Right renal cortex interstitium (tissue), 3 donors: ENCODE data around the gene ARHGEF3. TPM values are rescaled to one million over a fixed set of nuclear protein-coding genes. Genes with fewer than 3 reads are reported as not detected.

Experiments used
- DNase-seq, 3 donors: peaks; one replicate each; pipeline ENCODE4 v3.0.0-alpha.2; 2013; ENCODE audit warnings: low read depth in 3 of 3, low spot score in 2 of 3
- polyA plus RNA-seq, 3 donors: library from polyadenylated mRNA; unstranded; fragments of 120-200 nt; gene quantifications; one replicate each; pipeline ENCODE4 v1.2.1, GENCODE V29; 2013; ENCODE audit not compliant: insufficient read length in 3 of 3

The ARHGEF3 gene, protein sequence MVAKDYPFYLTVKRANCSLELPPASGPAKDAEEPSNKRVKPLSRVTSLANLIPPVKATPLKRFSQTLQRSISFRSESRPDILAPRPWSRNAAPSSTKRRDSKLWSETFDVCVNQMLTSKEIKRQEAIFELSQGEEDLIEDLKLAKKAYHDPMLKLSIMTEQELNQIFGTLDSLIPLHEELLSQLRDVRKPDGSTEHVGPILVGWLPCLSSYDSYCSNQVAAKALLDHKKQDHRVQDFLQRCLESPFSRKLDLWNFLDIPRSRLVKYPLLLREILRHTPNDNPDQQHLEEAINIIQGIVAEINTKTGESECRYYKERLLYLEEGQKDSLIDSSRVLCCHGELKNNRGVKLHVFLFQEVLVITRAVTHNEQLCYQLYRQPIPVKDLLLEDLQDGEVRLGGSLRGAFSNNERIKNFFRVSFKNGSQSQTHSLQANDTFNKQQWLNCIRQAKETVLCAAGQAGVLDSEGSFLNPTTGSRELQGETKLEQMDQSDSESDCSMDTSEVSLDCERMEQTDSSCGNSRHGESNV
- 10 to 100 TPM; 81.0 to 88.4 (median 84.7) TPM for polyA plus RNA-seq

- peak in 2 of 3 donors; percentile 52 to 63 for DNase-seq
These were observed at the start of gene ARHGEF3 for GRCh38 chr3:56801662-56802377. Gene ARHGEF3, minus strand, starts transcription at chr3:56801949. Its CDS starts 151 bp downstream, at chr3:56801798.

DNA sequence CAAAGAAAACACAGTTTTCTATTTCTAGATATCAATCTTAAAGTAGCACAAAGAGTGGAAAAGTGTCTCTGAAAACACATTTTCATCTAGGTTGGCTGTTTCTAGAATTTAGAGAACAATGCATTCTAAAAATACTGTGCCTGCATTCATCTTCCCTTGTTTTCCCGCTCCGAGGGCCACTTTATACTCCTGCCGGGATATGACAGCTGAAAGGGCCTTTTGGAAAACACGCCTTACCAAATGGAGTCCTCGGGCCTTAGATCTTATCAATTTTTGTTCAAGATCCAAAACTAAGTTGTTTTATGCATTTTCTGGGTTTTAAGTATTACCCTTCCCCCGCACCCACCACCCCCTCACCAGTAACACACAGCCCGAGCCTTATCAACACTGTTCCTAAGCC is 47.9 kb upstream of the ARHGEF3 start:
- DNase-seq = no peak

DNA sequence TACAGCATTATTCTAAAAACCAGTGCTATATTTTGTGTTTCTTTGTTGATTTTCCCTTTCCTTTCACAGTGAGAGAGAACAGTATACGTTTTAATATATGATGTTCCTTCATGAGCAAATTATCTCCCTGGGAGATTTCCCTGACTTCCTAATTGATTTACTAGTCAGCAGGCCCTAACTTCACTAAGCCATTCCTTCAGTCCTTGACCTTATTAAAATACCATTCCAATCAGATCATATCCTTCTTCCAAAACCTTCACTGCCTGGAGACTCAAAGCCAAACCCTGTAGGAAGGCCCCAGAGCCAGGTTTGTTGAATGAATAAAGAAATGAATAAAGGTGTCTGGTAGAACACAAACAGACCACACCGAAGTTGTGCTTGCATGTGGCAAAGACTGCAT is 43.8 kb upstream of the ARHGEF3 start:
- no peak for DNase-seq

- no peak for DNase-seq
These were observed 42.8 kb upstream of the ARHGEF3 start for GRCh38 chr3:56844536-56844935.

GRCh38 chr3:56839784-56840715 is 38.3 kb upstream of the ARHGEF3 start:
- no peak for DNase-seq

GRCh38 chr3:56838448-56838847 is 36.7 kb upstream of the ARHGEF3 start:
- no peak for DNase-seq

- DNase-seq = no peak
These were observed 35.6 kb upstream of the ARHGEF3 start for GRCh38 chr3:56837196-56837955.

GRCh38 chr3:56836276-56837163 is 34.8 kb upstream of the ARHGEF3 start:
- no peak for DNase-seq

DNA sequence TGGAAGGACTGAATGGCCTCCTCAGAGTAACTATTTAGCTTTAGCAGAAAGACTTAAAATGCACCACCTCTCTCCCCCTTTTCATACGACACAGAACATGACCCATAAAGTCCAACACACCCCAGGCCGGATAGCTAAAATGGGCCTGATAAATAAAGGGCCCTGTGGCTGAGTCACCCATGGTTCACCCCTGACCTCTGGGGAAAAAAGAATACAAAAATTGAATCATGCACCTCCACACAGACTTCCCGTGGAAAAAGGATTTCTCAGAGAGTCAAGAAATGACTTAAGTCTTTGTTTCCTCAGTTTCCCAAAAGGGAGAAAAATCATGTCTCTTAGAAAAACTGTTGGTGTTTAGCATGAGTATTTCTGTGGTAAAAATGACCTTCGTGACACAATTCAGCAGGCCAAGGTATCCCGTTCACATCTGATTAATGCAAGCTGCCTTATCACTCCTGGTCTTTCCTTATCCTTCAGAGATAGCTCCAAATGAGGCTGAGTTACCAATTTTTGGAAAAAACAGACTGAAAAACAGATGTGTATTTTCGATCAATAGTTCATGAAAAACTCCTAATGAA is 34.0 kb upstream of the ARHGEF3 start:
- no peak for DNase-seq

GRCh38 chr3:56833536-56833935 is 31.8 kb upstream of the ARHGEF3 start:
- DNase-seq = no peak

DNA sequence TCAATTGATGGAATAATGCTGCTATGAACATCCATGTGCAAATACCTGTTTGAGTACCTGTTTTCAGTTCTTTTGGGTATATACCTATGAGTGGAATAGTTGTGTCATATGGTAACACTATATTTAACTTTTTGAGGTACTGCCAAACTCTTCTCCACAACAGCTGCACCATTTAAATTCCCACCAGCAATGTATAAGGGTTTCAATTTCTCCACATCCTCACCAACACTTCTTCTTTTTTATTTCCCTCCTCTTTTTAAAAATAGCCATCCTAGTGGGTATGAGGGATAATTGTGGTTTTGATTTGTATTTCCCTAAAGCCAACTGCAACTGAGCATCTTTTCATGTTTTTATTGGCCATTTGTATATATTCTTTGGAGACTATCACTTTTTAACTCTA is 31.3 kb upstream of the ARHGEF3 start:
- no peak for DNase-seq

GRCh38 chr3:56831572-56831971 is 29.8 kb upstream of the ARHGEF3 start:
- no peak for DNase-seq

GRCh38 chr3:56830884-56831283 is 29.1 kb upstream of the ARHGEF3 start:
- no peak for DNase-seq

DNA sequence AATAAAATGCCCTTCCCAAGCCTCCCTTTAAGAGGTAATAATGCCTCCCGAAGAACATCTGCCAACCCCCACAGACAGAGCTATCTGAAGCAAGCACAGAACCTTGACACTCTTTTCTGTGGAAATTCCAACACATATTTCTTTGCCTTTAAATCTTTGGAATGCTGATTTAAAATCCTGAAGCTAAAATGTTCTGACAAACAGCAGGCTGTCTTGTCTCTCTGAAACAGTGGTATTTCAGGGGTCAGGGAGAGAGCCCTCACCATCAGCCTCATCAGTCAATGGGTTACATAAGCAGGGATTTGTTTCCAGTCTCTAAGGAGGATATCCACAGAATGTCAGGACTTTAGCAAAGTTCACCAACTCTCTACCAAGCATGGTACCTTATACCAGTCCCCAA is 27.8 kb upstream of the ARHGEF3 start:
- no peak for DNase-seq

GRCh38 chr3:56826831-56827722 is 25.3 kb upstream of the ARHGEF3 start:
- no peak for DNase-seq

DNA sequence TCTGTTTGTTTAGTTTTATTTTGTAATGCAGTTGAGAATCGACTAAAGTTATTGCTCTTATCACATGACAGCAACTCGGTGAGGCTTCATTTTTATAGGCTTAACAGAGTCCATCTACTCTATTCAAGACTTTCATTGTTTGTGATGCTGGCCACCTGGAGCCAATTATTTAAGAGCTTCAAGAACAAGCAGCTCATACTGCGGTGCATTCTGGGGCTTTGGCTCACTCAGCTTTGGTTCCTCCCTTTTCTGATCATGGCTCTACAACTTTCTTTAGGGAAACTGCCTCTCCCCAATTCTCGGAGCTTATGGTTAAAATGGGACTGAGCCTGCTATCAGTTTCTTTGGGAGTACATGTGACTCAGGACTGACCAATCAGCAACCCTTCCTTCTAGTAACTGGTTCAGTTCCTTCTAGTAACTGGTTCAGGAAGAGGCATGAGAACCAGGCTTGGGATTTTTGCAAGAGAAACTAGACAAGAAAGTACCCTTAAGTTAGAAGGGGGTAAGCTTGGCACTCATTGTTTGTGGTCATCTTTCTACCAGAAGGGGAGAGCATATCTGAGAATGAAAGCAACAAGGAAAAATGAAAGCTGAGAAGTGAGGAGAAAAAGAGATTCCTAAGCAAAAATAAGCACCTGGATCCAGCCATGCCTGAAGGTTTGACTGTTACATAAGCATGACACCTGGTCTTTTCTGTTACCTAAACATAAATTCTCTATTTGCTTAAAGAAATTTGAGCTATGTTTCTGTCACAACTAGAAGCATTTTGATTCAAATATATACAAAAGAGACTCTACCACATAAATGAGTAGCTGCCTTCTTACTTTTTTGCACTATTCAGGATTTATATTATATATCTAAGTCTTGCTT is 24.1 kb upstream of the ARHGEF3 start:
- DNase-seq = no peak
